GM21576 (cell line): Measurements from ENCODE around the gene TMEM117.
A peak's percentile ranks its signal among the peaks of the same experiment; 100 is the strongest.
"Not testable (repeated sequence)": the region's sequence is repeated elsewhere in the genome, so short reads cannot be mapped to it uniquely, and the experiment has no call there.

Experiments used
- ATAC-seq: cut with Tn5 transposase; IDR thresholded peaks from one replicate; pipeline ENCODE4 v1.9.1; 2021; ENCODE audit warnings: mild to moderate bottlenecking, moderate library complexity; ENCODE audit not compliant: unreplicated experiment

TMEM117 gene

GRCh38 chr12:44017216-44017615 is 181.3 kb downstream of the TMEM117 start:
- no peak for ATAC-seq

- ATAC-seq, result no peak
Measured at GRCh38 chr12:44019118-44019517, 183.2 kb downstream of the TMEM117 start.

- ATAC-seq, result no peak
Measured at GRCh38 chr12:44020555-44020954, 184.7 kb downstream of the TMEM117 start.

GRCh38 chr12:44021471-44021971 is 185.6 kb downstream of the TMEM117 start:
- ATAC-seq, result peak; percentile 81

GRCh38 chr12:44025499-44025898 is 189.6 kb downstream of the TMEM117 start:
- ATAC-seq, result no peak

- ATAC-seq, result no peak
Measured at GRCh38 chr12:44026046-44026445, 190.2 kb downstream of the TMEM117 start.

GRCh38 chr12:44026926-44027325 is 191.0 kb downstream of the TMEM117 start:
- not testable (repeated sequence) for ATAC-seq

- no peak for ATAC-seq
Measured at GRCh38 chr12:44029194-44029593, 193.3 kb downstream of the TMEM117 start.

- no peak for ATAC-seq
Measured at GRCh38 chr12:44031472-44032185, 195.7 kb downstream of the TMEM117 start.

- no peak for ATAC-seq
Measured at GRCh38 chr12:44034906-44035305, 199.0 kb downstream of the TMEM117 start.

GRCh38 chr12:44036875-44037443 is 201.1 kb downstream of the TMEM117 start:
- ATAC-seq, result no peak

- ATAC-seq, result no peak
Measured at GRCh38 chr12:44038411-44038810, 202.5 kb downstream of the TMEM117 start.

GRCh38 chr12:44044491-44044890 is 208.6 kb downstream of the TMEM117 start:
- ATAC-seq, result not testable (repeated sequence)

- ATAC-seq, result no peak
Measured at GRCh38 chr12:44046732-44047417, 211.0 kb downstream of the TMEM117 start.

GRCh38 chr12:44052554-44052953 is 216.7 kb downstream of the TMEM117 start:
- no peak for ATAC-seq

GRCh38 chr12:44053549-44054127 is 217.8 kb downstream of the TMEM117 start:
- ATAC-seq, result no peak

GRCh38 chr12:44054281-44054680 is 218.4 kb downstream of the TMEM117 start:
- no peak for ATAC-seq

- no peak for ATAC-seq
Measured at GRCh38 chr12:44058366-44058765, 222.5 kb downstream of the TMEM117 start.

- no peak for ATAC-seq
Measured at GRCh38 chr12:44059476-44059875, 223.6 kb downstream of the TMEM117 start.

GRCh38 chr12:44063671-44064070 is 227.8 kb downstream of the TMEM117 start:
- no peak for ATAC-seq

GRCh38 chr12:44076871-44077270 is 241.0 kb downstream of the TMEM117 start:
- ATAC-seq, result no peak

- ATAC-seq, result no peak
Measured at GRCh38 chr12:44077294-44077693, 241.4 kb downstream of the TMEM117 start.
